Activated T-cell treated with anti-CD3 and anti-CD28 coated beads, Interleukin-2, amount 50 U/mL, for 72 hours (primary cell): Measurements from ENCODE around the gene NEBL. TPM values are rescaled to one million over a fixed set of nuclear protein-coding genes. Genes with fewer than 3 reads are reported as not detected.

Experiments used
- ATAC-seq, 2 donors: fragments of 150-1000 bp; cut with Tn5 transposase; replicated peaks in 1 of 2; 2 replicates each; pipeline ENCODE4 v1.10.0; 2021; ENCODE audit warnings: moderate library complexity in 2 of 2, mild to moderate bottlenecking in 1 of 2
- DNase-seq, 2 donors: peaks; one replicate each; pipeline ENCODE4 v3.0.0; 2021 to 2022; ENCODE audit warnings: mixed read lengths in 1 of 2
- H3K27ac Mint-ChIP-seq: one replicate; pipeline ENCODE4 v1.8.0; 2022; ENCODE audit warnings: mild to moderate bottlenecking, moderate library complexity, mixed read lengths
- H3K27me3 Mint-ChIP-seq: one replicate; pipeline ENCODE4 v1.8.0; 2022; ENCODE audit warnings: low read depth, mixed read lengths
- H3K36me3 Mint-ChIP-seq, 2 donors: one replicate each; pipeline ENCODE4 v1.8.0; 2022; ENCODE audit warnings: mixed read lengths in 2 of 2, mild to moderate bottlenecking in 1 of 2; ENCODE audit not compliant: insufficient read depth in 2 of 2
- H3K4me1 Mint-ChIP-seq: one replicate; pipeline ENCODE4 v1.8.0; 2022; ENCODE audit warnings: low read depth, mixed read lengths
- H3K4me3 Mint-ChIP-seq, 2 donors: one replicate each; pipeline ENCODE4 v1.8.0; 2022; ENCODE audit warnings: mild to moderate bottlenecking in 2 of 2, mixed read lengths in 2 of 2, moderate library complexity in 2 of 2
- H3K9me3 Mint-ChIP-seq, 2 donors: one replicate each; pipeline ENCODE4 v1.8.0; 2022; ENCODE audit warnings: mixed read lengths in 2 of 2
- total RNA-seq, 2 donors: library from RNA; stranded (reverse); gene quantifications; one replicate each; pipeline ENCODE4 v1.2.3, GENCODE V29; 2022

Gene NEBL
- total RNA-seq, 2 donors from 2014 or later, result 0.09 to 0.17 TPM

DNA sequence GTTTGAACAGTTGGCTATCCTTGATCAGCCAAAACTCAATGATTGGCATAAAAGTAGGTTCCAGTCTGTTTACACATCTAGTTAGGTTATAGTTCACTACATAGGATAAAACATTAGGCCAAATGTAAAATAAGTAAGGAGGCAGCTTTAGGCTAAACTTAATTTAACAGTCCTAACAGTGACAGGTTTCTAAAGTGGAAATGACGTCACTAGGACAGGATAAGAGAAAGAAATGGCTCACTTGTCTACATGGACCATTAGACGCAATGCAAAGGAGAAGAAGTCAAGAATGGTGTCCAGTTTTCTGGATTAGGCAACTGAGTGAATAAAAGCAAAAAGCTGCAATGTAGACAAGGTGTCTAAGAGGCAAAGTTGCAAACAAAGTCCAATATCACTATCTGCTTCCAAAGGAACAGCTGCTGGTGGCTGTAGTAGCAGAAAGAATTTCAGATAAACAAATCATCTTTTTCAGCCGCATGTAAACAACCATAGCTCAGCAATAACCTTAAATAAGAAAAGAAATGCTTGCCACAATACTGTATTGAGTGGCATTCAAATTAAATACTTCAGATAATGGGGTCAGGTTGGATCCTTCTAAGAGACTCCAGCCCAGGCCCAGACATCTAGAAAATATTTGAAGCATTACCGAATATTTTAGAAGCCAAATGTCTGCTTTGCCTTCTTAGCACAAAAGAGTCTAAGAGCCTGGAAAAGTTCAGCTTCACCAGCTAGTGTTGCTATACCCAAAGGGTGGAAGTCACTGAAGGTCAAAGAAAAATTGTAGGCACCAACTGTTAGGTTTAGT lies 154.2 kb downstream of the NEBL start:
- Mint-ChIP-seq H3K9me3 (peaks cover 4 to 11% of the 10 kb centered on the region in 2 donors), H3K36me3 (no peaks in the 10 kb centered on the region), H3K27ac (no peak overlapping the region), H3K27me3 (no peaks in the 10 kb centered on the region), H3K4me1 (no peaks in the 10 kb centered on the region), H3K4me3 (no peak overlapping the region)
- no peak for DNase-seq
- ATAC-seq, result no peak

DNA sequence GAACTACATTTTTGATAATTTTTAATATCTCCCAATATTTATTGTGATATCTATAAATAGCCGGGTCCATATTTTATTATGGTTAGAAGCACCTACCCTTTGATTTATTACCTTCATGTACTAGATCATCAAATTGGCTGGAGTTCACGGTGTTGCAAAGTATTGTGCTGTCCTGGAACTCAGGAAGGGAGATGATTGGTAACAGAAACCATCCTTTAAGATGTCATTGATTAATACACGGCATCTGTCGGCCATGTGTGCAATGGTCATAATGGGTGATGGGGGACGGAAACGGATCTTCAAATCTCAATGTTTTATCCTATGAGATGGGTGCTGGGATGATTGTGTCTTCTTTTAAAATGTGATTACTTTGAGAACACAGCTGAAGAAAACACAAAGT lies 157.0 kb downstream of the NEBL start:
- no peak for ATAC-seq

DNA sequence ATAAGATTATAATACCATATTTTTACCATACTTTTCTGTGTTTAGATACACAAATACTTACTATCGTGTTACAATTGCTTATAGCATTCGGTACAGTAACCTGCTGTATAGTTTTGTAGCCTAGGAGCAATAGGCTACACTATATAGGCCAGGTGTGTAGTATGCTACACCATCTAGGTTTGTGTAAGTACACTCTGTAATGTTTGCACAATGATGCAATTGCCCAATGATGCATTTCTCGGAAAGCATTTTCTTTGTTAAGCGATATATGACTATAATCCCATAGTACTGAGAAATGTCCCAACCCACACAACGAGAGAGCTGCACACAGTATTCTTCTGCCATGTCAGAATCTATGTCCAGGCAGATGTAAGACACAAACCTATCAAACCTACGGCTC lies 160.0 kb downstream of the NEBL start:
- no peak overlapping the region for H3K27ac Mint-ChIP-seq
- no peaks in the 10 kb centered on the region for H3K27me3 Mint-ChIP-seq
- H3K9me3 Mint-ChIP-seq, result peaks cover 4 to 5% of the 10 kb centered on the region in 2 donors
- no peaks in the 10 kb centered on the region for H3K4me1 Mint-ChIP-seq
- DNase-seq (no peak), ATAC-seq (no peak)
- H3K4me3 Mint-ChIP-seq, result no peak overlapping the region
- H3K36me3 Mint-ChIP-seq, result no peaks in the 10 kb centered on the region

More for the DNA sequence above, 157.0 kb downstream of the NEBL start:
- DNase-seq, result no peak
- Mint-ChIP-seq H3K9me3 (peaks cover 4 to 7% of the 10 kb centered on the region in 2 donors), H3K36me3 (no peaks in the 10 kb centered on the region), H3K27me3 (no peaks in the 10 kb centered on the region), H3K27ac (no peak overlapping the region), H3K4me3 (no peak overlapping the region), H3K4me1 (no peaks in the 10 kb centered on the region)
